Kidney (tissue), 22 donors: Measurements from ENCODE around the gene MTIF3. TPM values are rescaled to one million over a fixed set of nuclear protein-coding genes. Genes with fewer than 3 reads are reported as not detected.
A peak's percentile ranks its signal among the peaks of the same experiment; 100 is the strongest.

Experiments used
- DNase-seq, 5 donors: peaks; one replicate each; pipeline ENCODE4 v3.0.0-alpha.2; 2013 to 2020
- FAIRE-seq: peaks from 2 replicates; lab custom pipeline; 2012; peaks lifted over from hg19 to GRCh38; lab: Jason Lieb, UNC
- H3K27ac ChIP-seq, 2 donors: one replicate each; pipeline ENCODE4 v1.7.0; 2013; ENCODE audit warnings: low read depth in 2 of 2, low read length in 2 of 2, inconsistent platforms in 1 of 2
- H3K27me3 ChIP-seq: one replicate; pipeline ENCODE4 v1.7.1; 2013; ENCODE audit warnings: low read length, inconsistent platforms; ENCODE audit not compliant: control insufficient read depth, insufficient read depth
- H3K36me3 ChIP-seq, 3 donors: one replicate each; pipeline versions ENCODE4 v1.7.0 to v1.7.1; 2013; ENCODE audit warnings: low read length in 3 of 3, control low read depth in 1 of 3, inconsistent platforms in 1 of 3; ENCODE audit not compliant: insufficient read depth in 3 of 3, control insufficient read depth in 2 of 3
- H3K4me1 ChIP-seq, 3 donors: one replicate each; pipeline versions ENCODE4 v1.7.0 to v1.7.1; 2013; ENCODE audit warnings: low read length in 3 of 3, inconsistent platforms in 1 of 3, low read depth in 1 of 3; ENCODE audit not compliant: control insufficient read depth in 2 of 3, insufficient read depth in 2 of 3
- H3K4me3 ChIP-seq, 3 donors: one replicate each; pipeline versions ENCODE4 v1.7.0 to v1.8.1; 2013; ENCODE audit warnings: low read length in 3 of 3, control low read depth in 1 of 3, inconsistent platforms in 1 of 3
- H3K9ac ChIP-seq, 3 donors: one replicate each; pipeline versions ENCODE4 v1.7.0 to v1.7.1; 2013; ENCODE audit warnings: low read length in 3 of 3, control low read depth in 1 of 3, inconsistent platforms in 1 of 3
- H3K9me3 ChIP-seq, 3 donors: one replicate each; pipeline versions ENCODE4 v1.7.0 to v1.7.1; 2013; ENCODE audit warnings: low read length in 3 of 3, control low read depth in 1 of 3, inconsistent platforms in 1 of 3; ENCODE audit not compliant: control insufficient read depth in 2 of 3, insufficient read depth in 1 of 3
- CTCF ChIP-seq: IDR thresholded peaks from 3 replicates; pipeline ENCODE4 v1.5.1; 2012; ENCODE audit warnings: mild to moderate bottlenecking, moderate library complexity, borderline replicate concordance; ENCODE audit not compliant: insufficient read depth; ENCODE audit errors: extremely low read depth
- intact Hi-C: fragments of 100-400 bp; cut with DNase I; formaldehyde crosslinking; loops from one replicate; pipeline ENCODE4 v1.11.1; 2022
- long read RNA-seq, 10 donors: library from polyadenylated mRNA in 1 of 10; unstranded in 1 of 10; transcript quantifications; one replicate each; pipeline ENCODE4 v2.0.0 and lab custom pipeline, GENCODE V29; 2021 to 2026
- polyA plus RNA-seq: library from polyadenylated mRNA; stranded (reverse); fragments of 350-450 nt; fragmentation: Illumina TruSeq; extraction: RNeasy Lipid Tissue Mini Kit (QIAGEN cat#74804); gene quantifications from one replicate; pipeline ENCODE4 v1.2.3, GENCODE V29; 2014; ENCODE audit warnings: low read depth, low replicate concordance; ENCODE audit not compliant: insufficient read depth
- total RNA-seq: library from RNA; stranded (reverse); fragmentation: NEBNext Ultra II Directional; extraction: Animal tissue kit (Norgen Biotek cat#: 25700); gene quantifications from one replicate; pipeline ENCODE4 v1.2.1, GENCODE V29; 2021
- donor health status: control.
- donor health status: control.
- donor health status: control.
- donor health status: control.
- donor health status: control.
- donor health status: DM: yes; HTN: yes; CAD: no.
- donor health status: Normal renal cell carcinoma (clear cell type).

The MTIF3 gene, protein sequence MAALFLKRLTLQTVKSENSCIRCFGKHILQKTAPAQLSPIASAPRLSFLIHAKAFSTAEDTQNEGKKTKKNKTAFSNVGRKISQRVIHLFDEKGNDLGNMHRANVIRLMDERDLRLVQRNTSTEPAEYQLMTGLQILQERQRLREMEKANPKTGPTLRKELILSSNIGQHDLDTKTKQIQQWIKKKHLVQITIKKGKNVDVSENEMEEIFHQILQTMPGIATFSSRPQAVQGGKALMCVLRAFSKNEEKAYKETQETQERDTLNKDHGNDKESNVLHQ
- total RNA-seq (48.5 TPM), polyA plus RNA-seq (130 TPM)
- long read RNA-seq, donor 1, transcript MTIF3-202 (5 exons, 1,005 nt), result major isoform, 8 of 15 reads
- long read RNA-seq, donor 1, partial matches to known transcripts, result 0 of 15 reads
- long read RNA-seq, donor 1, other reads (novel, unspliced or antisense), result 0 of 15 reads
- long read RNA-seq, donor 2, transcript MTIF3-202 (5 exons, 1,005 nt), result major isoform, 15 of 34 reads
- long read RNA-seq, donor 2, transcript MTIF3-203 (3 exons, 889 nt), result minor isoform, 6 of 34 reads
- long read RNA-seq, donor 2, partial matches to known transcripts, result 12 of 34 reads
- long read RNA-seq, donor 2, other reads (novel, unspliced or antisense), result 0 of 34 reads
- long read RNA-seq, donor 3, transcript MTIF3-202 (5 exons, 1,005 nt), result major isoform, 19 of 134 reads
- long read RNA-seq, donor 3, transcript MTIF3-203 (3 exons, 889 nt), result minor isoform, 9 of 134 reads
- long read RNA-seq, donor 3, partial matches to known transcripts, result 49 of 134 reads
- long read RNA-seq, donor 3, other reads (novel, unspliced or antisense), result 54 of 134 reads
- long read RNA-seq, donor 4, transcript MTIF3-202 (5 exons, 1,005 nt), result major isoform, 8 of 83 reads
- long read RNA-seq, donor 4, partial matches to known transcripts, result 72 of 83 reads
- long read RNA-seq, donor 4, other reads (novel, unspliced or antisense), result 0 of 83 reads
- long read RNA-seq, donor 5, partial matches to known transcripts, result 0 of 2 reads
- long read RNA-seq, donor 5, other reads (novel, unspliced or antisense), result 0 of 2 reads
- long read RNA-seq, donor 6, transcript MTIF3-203 (3 exons, 889 nt), result minor isoform, 7 of 127 reads
- long read RNA-seq, donor 6, transcript MTIF3-202 (5 exons, 1,005 nt), result major isoform, 33 of 127 reads
- long read RNA-seq, donor 6, partial matches to known transcripts, result 51 of 127 reads
- long read RNA-seq, donor 6, other reads (novel, unspliced or antisense), result 31 of 127 reads
- long read RNA-seq, donor 7, transcript MTIF3-202 (5 exons, 1,005 nt), result major isoform, 15 of 30 reads
- long read RNA-seq, donor 7, partial matches to known transcripts, result 2 of 30 reads
- long read RNA-seq, donor 7, other reads (novel, unspliced or antisense), result 11 of 30 reads
- long read RNA-seq, donor 8, partial matches to known transcripts, result 102 of 108 reads
- long read RNA-seq, donor 8, other reads (novel, unspliced or antisense), result 0 of 108 reads
- long read RNA-seq, donor 9, transcript MTIF3-202 (5 exons, 1,005 nt), result major isoform, 7 of 8 reads
- long read RNA-seq, donor 9, partial matches to known transcripts, result 0 of 8 reads
- long read RNA-seq, donor 9, other reads (novel, unspliced or antisense), result 0 of 8 reads
- long read RNA-seq, donor 10, transcript MTIF3-202 (5 exons, 1,005 nt), result major isoform, 10 of 130 reads
- long read RNA-seq, donor 10, partial matches to known transcripts, result 73 of 130 reads
- long read RNA-seq, donor 10, other reads (novel, unspliced or antisense), result 43 of 130 reads

DNA sequence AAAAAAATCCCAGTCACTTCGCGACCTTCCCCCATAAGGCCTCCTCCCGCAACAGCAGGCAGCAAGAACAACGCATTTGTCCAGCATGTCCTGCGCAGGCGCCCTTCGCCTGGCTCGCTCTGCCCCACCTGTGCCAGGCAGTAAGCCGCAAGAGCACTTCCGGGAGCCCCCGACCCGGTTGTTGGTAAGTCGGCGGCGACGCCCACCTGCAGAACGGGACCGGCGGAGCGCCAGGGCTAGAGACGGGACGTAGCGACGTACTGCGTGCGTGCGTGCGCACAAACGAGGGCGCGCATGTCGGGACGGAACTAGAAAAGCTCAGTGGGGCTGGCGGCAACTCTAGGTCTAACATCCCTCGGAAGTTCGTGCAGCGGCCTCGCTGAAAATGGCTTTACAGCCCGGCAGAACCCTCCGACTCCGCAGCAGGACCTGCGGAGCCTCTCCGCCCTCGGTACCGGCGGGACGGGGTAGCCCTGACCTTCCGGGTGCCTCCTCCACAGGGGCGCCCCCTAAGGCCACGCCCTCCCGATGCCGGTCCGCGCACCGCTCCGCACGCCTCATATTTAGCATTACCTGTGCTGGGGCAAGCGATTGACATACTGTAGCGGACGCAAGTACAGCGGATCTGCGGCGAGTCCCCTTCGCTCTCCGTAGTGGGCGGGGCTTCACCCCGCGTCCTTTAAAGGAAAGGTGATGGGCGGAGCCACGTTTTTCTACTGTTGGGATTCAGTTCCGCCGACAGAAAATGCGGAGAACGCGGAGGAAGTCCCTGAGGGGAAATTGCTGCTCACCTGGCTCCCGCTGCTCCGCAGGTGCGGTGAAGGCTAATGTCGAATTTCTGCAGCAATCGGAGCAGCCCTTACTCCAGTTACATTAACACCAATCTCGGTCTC is at the start of gene MTIF3:
TSS of gene MTIF3 (minus strand) at position 629 of the 893 bp plus-strand sequence. CDS start 10,116 bp downstream, outside the sequence.
- Histone ChIP-seq H3K4me1 (peaks cover 0 to 8% (median 7%) of the 10 kb centered on the region in 3 donors), H3K4me3 (peak within 1 kb of the TSS; percentile 98 to 99 (median 99))

DNA sequence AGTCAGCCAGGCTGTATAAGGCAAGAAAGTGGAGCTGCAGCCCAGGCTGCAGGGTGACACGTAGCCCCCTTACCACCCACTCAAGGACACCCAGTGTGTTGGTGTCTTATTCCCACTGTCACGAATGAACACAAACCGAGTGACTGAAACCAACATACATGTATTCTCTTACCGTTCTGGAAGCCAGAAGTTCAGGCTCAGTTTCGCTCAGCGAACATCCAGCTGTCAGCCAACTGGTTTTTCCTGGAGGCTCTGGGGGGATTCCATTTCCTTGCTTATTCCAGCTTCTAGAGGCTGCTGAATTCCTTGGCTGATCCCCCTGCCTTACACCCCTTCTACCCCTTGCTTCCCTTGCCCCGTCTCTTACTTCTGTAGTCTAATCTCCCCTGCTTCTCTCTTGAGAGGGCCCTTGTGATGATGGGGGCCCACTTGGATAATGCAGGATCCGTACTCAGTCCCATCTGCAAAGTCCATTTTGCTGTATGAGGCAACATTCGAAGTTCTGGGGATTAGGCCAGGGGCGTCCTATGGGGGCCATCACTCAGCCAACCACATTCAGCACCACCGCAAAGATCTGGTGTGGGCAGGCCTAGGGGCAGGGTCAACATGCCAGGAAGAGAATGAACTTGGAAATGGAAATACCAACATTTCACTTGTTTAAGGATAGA is 47.3 kb upstream of the MTIF3 start:
- DNase-seq (peak in 2 of 5 donors; percentile 7 to 8), FAIRE-seq (no peak)
- Histone ChIP-seq H3K4me1 (no peaks in the 10 kb centered on the region), H3K9ac (no peak overlapping the region), H3K36me3 (no peaks in the 10 kb centered on the region), H3K27ac (no peak overlapping the region), H3K27me3 (no peaks in the 10 kb centered on the region), H3K9me3 (no peaks in the 10 kb centered on the region), H3K4me3 (no peak overlapping the region)
- intact Hi-C loops, result no loop called here
- no peak for TF ChIP-seq CTCF

More for the DNA sequence above, at the start of gene MTIF3:
- TF ChIP-seq CTCF, result no peak
- FAIRE-seq (no peak), DNase-seq (peak; percentile 96 to 98 (median 98))
- intact Hi-C loops, result no loop called here
- H3K9me3 ChIP-seq, result no peaks in the 10 kb centered on the region
- peak within 1 kb of the TSS; percentile 99 for H3K27ac ChIP-seq
- H3K9ac ChIP-seq, result peak within 1 kb of the TSS; percentile 97 to 100 (median 99)
- H3K27me3 ChIP-seq, result no peaks in the 10 kb centered on the region
- no peaks in the 10 kb centered on the region for H3K36me3 ChIP-seq
